ENCODE data around the gene CHRDL1.

CHRDL1 gene

GRCh38 chrX:110755611-110756010 lies 40.0 kb downstream of the CHRDL1 start:
- H3K4me1 Mint-ChIP-seq = no peaks in the 10 kb centered on the region
- peaks cover 6% of the 10 kb centered on the region for H3K9me3 Mint-ChIP-seq

GRCh38 chrX:110755061-110755460 lies 40.6 kb downstream of the CHRDL1 start:
- no peak overlapping the region for H3K4me3 Mint-ChIP-seq
- peaks cover 2% of the 10 kb centered on the region for H3K27me3 Mint-ChIP-seq
- no peaks in the 10 kb centered on the region for H3K4me1 Mint-ChIP-seq
- no peaks in the 10 kb centered on the region for H3K36me3 Mint-ChIP-seq
- no peak overlapping the region for H3K27ac Mint-ChIP-seq
- H3K9me3 Mint-ChIP-seq = peaks cover 6% of the 10 kb centered on the region

More at GRCh38 chrX:110755611-110756010, 40.0 kb downstream of the CHRDL1 start:
- peaks cover 2% of the 10 kb centered on the region for H3K27me3 Mint-ChIP-seq
- H3K36me3 Mint-ChIP-seq = no peaks in the 10 kb centered on the region
- H3K27ac Mint-ChIP-seq = no peak overlapping the region
- no peak overlapping the region for H3K4me3 Mint-ChIP-seq

GRCh38 chrX:110750526-110751189 lies 45.0 kb downstream of the CHRDL1 start:
- H3K27me3 Mint-ChIP-seq = peaks cover 2% of the 10 kb centered on the region
- H3K4me3 Mint-ChIP-seq = no peak overlapping the region
- no peaks in the 10 kb centered on the region for H3K4me1 Mint-ChIP-seq
- H3K9me3 Mint-ChIP-seq = no peaks in the 10 kb centered on the region
- no peaks in the 10 kb centered on the region for H3K36me3 Mint-ChIP-seq
- H3K27ac Mint-ChIP-seq = no peak overlapping the region

- no peak overlapping the region for H3K4me3 Mint-ChIP-seq
- no peaks in the 10 kb centered on the region for H3K36me3 Mint-ChIP-seq
- no peaks in the 10 kb centered on the region for H3K4me1 Mint-ChIP-seq
- H3K27ac Mint-ChIP-seq = no peak overlapping the region
- peaks cover 2% of the 10 kb centered on the region for H3K27me3 Mint-ChIP-seq
- H3K9me3 Mint-ChIP-seq = no peaks in the 10 kb centered on the region
Measured at GRCh38 chrX:110748256-110748806, 47.3 kb downstream of the CHRDL1 start.

- Mint-ChIP-seq H3K27me3 (no peaks in the 10 kb centered on the region), H3K27ac (no peak overlapping the region), H3K36me3 (no peaks in the 10 kb centered on the region), H3K4me1 (no peaks in the 10 kb centered on the region), H3K4me3 (no peak overlapping the region), H3K9me3 (no peaks in the 10 kb centered on the region)
Measured at GRCh38 chrX:110746014-110746413, 49.6 kb downstream of the CHRDL1 start.

GRCh38 chrX:110745288-110745687 lies 50.3 kb downstream of the CHRDL1 start:
- H3K4me3 Mint-ChIP-seq = no peak overlapping the region
- no peaks in the 10 kb centered on the region for H3K9me3 Mint-ChIP-seq
- H3K27me3 Mint-ChIP-seq = no peaks in the 10 kb centered on the region
- no peaks in the 10 kb centered on the region for H3K36me3 Mint-ChIP-seq
- H3K4me1 Mint-ChIP-seq = no peaks in the 10 kb centered on the region
- no peak overlapping the region for H3K27ac Mint-ChIP-seq

GRCh38 chrX:110743679-110744340 lies 51.8 kb downstream of the CHRDL1 start:
- H3K36me3 Mint-ChIP-seq = no peaks in the 10 kb centered on the region
- no peaks in the 10 kb centered on the region for H3K4me1 Mint-ChIP-seq
- H3K9me3 Mint-ChIP-seq = no peaks in the 10 kb centered on the region
- H3K27me3 Mint-ChIP-seq = no peaks in the 10 kb centered on the region
- no peak overlapping the region for H3K4me3 Mint-ChIP-seq
- no peak overlapping the region for H3K27ac Mint-ChIP-seq

GRCh38 chrX:110741213-110741796 lies 54.3 kb downstream of the CHRDL1 start:
- no peak overlapping the region for H3K4me3 Mint-ChIP-seq
- no peaks in the 10 kb centered on the region for H3K27me3 Mint-ChIP-seq
- no peaks in the 10 kb centered on the region for H3K36me3 Mint-ChIP-seq
- H3K9me3 Mint-ChIP-seq = no peaks in the 10 kb centered on the region
- no peaks in the 10 kb centered on the region for H3K4me1 Mint-ChIP-seq
- H3K27ac Mint-ChIP-seq = no peak overlapping the region

GRCh38 chrX:110734894-110735541 lies 60.6 kb downstream of the CHRDL1 start:
- H3K27me3 Mint-ChIP-seq = peaks cover 5% of the 10 kb centered on the region

GRCh38 chrX:110734271-110734670 lies 61.3 kb downstream of the CHRDL1 start:
- Mint-ChIP-seq H3K4me3 (no peak overlapping the region), H3K9me3 (no peaks in the 10 kb centered on the region), H3K4me1 (no peaks in the 10 kb centered on the region), H3K27me3 (peaks cover 5% of the 10 kb centered on the region), H3K27ac (no peak overlapping the region), H3K36me3 (no peaks in the 10 kb centered on the region)

More at GRCh38 chrX:110734894-110735541, 60.6 kb downstream of the CHRDL1 start:
- Mint-ChIP-seq H3K36me3 (no peaks in the 10 kb centered on the region), H3K4me3 (no peak overlapping the region), H3K9me3 (no peaks in the 10 kb centered on the region), H3K27ac (no peak overlapping the region), H3K4me1 (no peaks in the 10 kb centered on the region)

- H3K4me3 Mint-ChIP-seq = no peak overlapping the region
- peaks cover 5% of the 10 kb centered on the region for H3K27me3 Mint-ChIP-seq
- H3K36me3 Mint-ChIP-seq = no peaks in the 10 kb centered on the region
- no peak overlapping the region for H3K27ac Mint-ChIP-seq
- no peaks in the 10 kb centered on the region for H3K9me3 Mint-ChIP-seq
- H3K4me1 Mint-ChIP-seq = no peaks in the 10 kb centered on the region
Measured at GRCh38 chrX:110733166-110733565, 62.5 kb downstream of the CHRDL1 start.

GRCh38 chrX:110732266-110732665 lies 63.4 kb downstream of the CHRDL1 start:
- Mint-ChIP-seq H3K27ac (no peak overlapping the region), H3K4me3 (no peak overlapping the region), H3K9me3 (no peaks in the 10 kb centered on the region), H3K4me1 (no peaks in the 10 kb centered on the region), H3K36me3 (no peaks in the 10 kb centered on the region), H3K27me3 (peaks cover 5% of the 10 kb centered on the region)

- Mint-ChIP-seq H3K27me3 (no peaks in the 10 kb centered on the region), H3K27ac (no peak overlapping the region), H3K9me3 (no peaks in the 10 kb centered on the region), H3K4me3 (no peak overlapping the region), H3K36me3 (no peaks in the 10 kb centered on the region), H3K4me1 (no peaks in the 10 kb centered on the region)
Measured at GRCh38 chrX:110723844-110724243, 71.8 kb downstream of the CHRDL1 start.

GRCh38 chrX:110722135-110722534 lies 73.5 kb downstream of the CHRDL1 start:
- H3K9me3 Mint-ChIP-seq = no peaks in the 10 kb centered on the region

GRCh38 chrX:110713666-110714065 lies 82.0 kb downstream of the CHRDL1 start:
- H3K4me3 Mint-ChIP-seq = no peak overlapping the region
- no peaks in the 10 kb centered on the region for H3K4me1 Mint-ChIP-seq
- no peaks in the 10 kb centered on the region for H3K36me3 Mint-ChIP-seq
- H3K9me3 Mint-ChIP-seq = no peaks in the 10 kb centered on the region
- H3K27ac Mint-ChIP-seq = no peak overlapping the region
- no peaks in the 10 kb centered on the region for H3K27me3 Mint-ChIP-seq

More at GRCh38 chrX:110722135-110722534, 73.5 kb downstream of the CHRDL1 start:
- H3K4me1 Mint-ChIP-seq = no peaks in the 10 kb centered on the region
- no peak overlapping the region for H3K4me3 Mint-ChIP-seq
- no peaks in the 10 kb centered on the region for H3K27me3 Mint-ChIP-seq
- H3K27ac Mint-ChIP-seq = no peak overlapping the region
- no peaks in the 10 kb centered on the region for H3K36me3 Mint-ChIP-seq

- no peak overlapping the region for H3K4me3 Mint-ChIP-seq
- no peaks in the 10 kb centered on the region for H3K36me3 Mint-ChIP-seq
- H3K4me1 Mint-ChIP-seq = no peaks in the 10 kb centered on the region
- H3K27me3 Mint-ChIP-seq = peaks cover 1% of the 10 kb centered on the region
- H3K27ac Mint-ChIP-seq = no peak overlapping the region
- H3K9me3 Mint-ChIP-seq = no peaks in the 10 kb centered on the region
Measured at GRCh38 chrX:110706446-110706845, 89.2 kb downstream of the CHRDL1 start.

Data from activated naive CD4-positive, alpha-beta T cell treated with anti-CD3 and anti-CD28 coated beads, Interleukin-2, amount 50 U/mL, for 24 hours (primary cell).